Stimulated activated CD8-positive, alpha-beta memory T cell treated with anti-CD3 and anti-CD28 coated beads, Interleukin-4, amount 100 ng/mL, for 24 hours (primary cell): ENCODE measurements around the gene SLIT1.
A peak's percentile ranks its signal among the peaks of the same experiment; 100 is the strongest.
"Not testable (repeated sequence)": the region's sequence is repeated elsewhere in the genome, so short reads cannot be mapped to it uniquely, and the experiment has no call there.

Source experiments
- DNase-seq: peaks from one replicate; pipeline ENCODE4 v3.0.0-alpha.2; 2020; ENCODE audit warnings: low read depth

SLIT1 gene

GRCh38 chr10:97042716-97043562 lies 142.8 kb downstream of the SLIT1 start:
- DNase-seq: no peak

- no peak for DNase-seq
Measured at GRCh38 chr10:97042081-97042480, 143.7 kb downstream of the SLIT1 start.

GRCh38 chr10:97040706-97041105 lies 145.1 kb downstream of the SLIT1 start:
- DNase-seq: no peak

GRCh38 chr10:97040248-97040584 lies 145.5 kb downstream of the SLIT1 start:
- DNase-seq: no peak

GRCh38 chr10:97039538-97040247 lies 146.1 kb downstream of the SLIT1 start:
- DNase-seq: no peak

GRCh38 chr10:97038688-97039087 lies 147.1 kb downstream of the SLIT1 start:
- no peak for DNase-seq

GRCh38 chr10:97037365-97038361 lies 148.1 kb downstream of the SLIT1 start:
- DNase-seq: peak; percentile 52

GRCh38 chr10:97034958-97035769 lies 150.6 kb downstream of the SLIT1 start:
- DNase-seq: no peak

- no peak for DNase-seq
Measured at GRCh38 chr10:97034301-97034700, 151.5 kb downstream of the SLIT1 start.

- DNase-seq: not testable (repeated sequence)
Measured at GRCh38 chr10:97033841-97034240, 151.9 kb downstream of the SLIT1 start.

GRCh38 chr10:97032624-97033023 lies 153.1 kb downstream of the SLIT1 start:
- DNase-seq: no peak

- no peak for DNase-seq
Measured at GRCh38 chr10:97031459-97031858, 154.3 kb downstream of the SLIT1 start.

- no peak for DNase-seq
Measured at GRCh38 chr10:97030894-97031293, 154.9 kb downstream of the SLIT1 start.

- DNase-seq: no peak
Measured at GRCh38 chr10:97029271-97029670, 156.5 kb downstream of the SLIT1 start.

- DNase-seq: no peak
Measured at GRCh38 chr10:97028832-97029178, 157.0 kb downstream of the SLIT1 start.

- DNase-seq: no peak
Measured at GRCh38 chr10:97028126-97028831, 157.5 kb downstream of the SLIT1 start.

GRCh38 chr10:97025613-97026242 lies 160.0 kb downstream of the SLIT1 start:
- peak; percentile 36 for DNase-seq

- no peak for DNase-seq
Measured at GRCh38 chr10:97024168-97025073, 161.3 kb downstream of the SLIT1 start.
